ENCODE results near the gene ATXN1. TPM values are rescaled to one million over a fixed set of nuclear protein-coding genes. Genes with fewer than 3 reads are reported as not detected.
"Not testable (repeated sequence)": the region's sequence is repeated elsewhere in the genome, so short reads cannot be mapped to it uniquely, and the experiment has no call there.

The ATXN1 gene
- polyA plus RNA-seq, 6 donors from 2014 or later: 0.14 to 1.2 (median 0.60) TPM; not detected in 1

DNA sequence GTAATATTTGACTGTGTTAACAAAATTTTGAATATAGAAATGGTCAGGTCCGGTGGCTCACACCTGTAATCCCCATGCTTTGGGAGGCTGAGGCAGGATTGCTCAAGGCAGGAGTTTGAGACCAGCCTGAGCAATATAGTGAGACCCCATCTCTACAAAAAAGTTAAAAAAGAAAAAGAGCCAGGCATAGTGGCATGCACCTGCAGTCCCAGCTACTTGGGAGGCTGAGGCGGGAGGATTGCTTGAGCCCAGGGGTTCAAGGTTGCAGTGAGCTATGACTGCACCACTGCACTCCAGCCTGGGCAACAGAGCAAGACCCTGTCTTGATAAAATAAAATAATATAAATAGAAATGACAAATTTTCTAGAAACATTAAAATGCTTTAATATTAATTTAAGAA is 147.8 kb downstream of the ATXN1 start:
- H3K27me3 Mint-ChIP-seq; H3K4me1 Mint-ChIP-seq; ATAC-seq (ENCODE audit: low read depth in 2 of 2); DNase-seq; H3K27ac Mint-ChIP-seq; H3K36me3 Mint-ChIP-seq; H3K4me3 Mint-ChIP-seq; H3K9me3 Mint-ChIP-seq: not testable (repeated sequence)

DNA sequence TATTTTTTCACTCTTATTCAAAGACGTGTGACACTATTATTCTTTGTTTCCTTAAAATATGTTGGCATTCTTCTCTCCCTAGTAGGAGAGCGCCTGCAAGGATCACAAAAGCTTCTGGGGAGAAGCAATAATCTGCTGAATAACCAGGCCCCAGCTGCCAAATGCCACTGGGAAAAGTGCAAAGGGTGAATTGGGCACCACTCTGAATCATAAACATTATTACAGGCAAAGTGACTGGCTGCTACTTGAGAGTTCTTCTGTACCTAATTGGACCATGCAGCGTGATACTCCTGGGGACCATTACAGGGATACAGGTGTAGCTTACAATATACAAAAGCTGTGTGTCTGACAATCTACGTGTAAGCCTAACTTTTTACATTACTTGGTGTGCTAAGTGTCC is 152.8 kb downstream of the ATXN1 start:
- H3K36me3 Mint-ChIP-seq: no peaks in the 10 kb centered on the region
- DNase-seq (no peak), ATAC-seq (ENCODE audit: low read depth in 2 of 2) (no peak)
- no peaks in the 10 kb centered on the region for H3K9me3 Mint-ChIP-seq
- H3K4me3 Mint-ChIP-seq: no peak overlapping the region
- H3K27ac Mint-ChIP-seq: no peak overlapping the region
- H3K4me1 Mint-ChIP-seq: peaks cover 3 to 5% (median 4%) of the 10 kb centered on the region in 3 donors
- H3K27me3 Mint-ChIP-seq: peaks cover 0 to 10% (median 0%) of the 10 kb centered on the region in 3 donors

DNA sequence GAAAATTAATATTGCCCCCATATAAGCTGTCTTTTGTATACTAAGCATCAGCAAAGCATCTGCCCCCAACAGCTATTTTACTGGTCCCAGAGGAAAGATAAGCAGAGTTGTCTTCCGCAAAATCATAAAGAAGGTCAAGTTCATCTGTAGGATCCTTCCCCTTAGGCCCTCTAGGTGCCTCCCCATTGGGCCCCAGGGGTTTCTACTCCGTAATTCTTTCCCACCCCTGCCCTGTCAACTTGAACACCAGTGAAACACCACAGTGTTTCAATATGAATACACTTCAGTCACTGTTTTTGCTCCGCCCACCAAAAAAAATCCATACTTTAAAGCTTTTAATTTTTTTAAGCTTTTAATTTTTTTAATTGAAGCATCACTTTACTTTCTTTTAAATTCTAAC is 159.2 kb downstream of the ATXN1 start:
- H3K9me3 Mint-ChIP-seq: no peaks in the 10 kb centered on the region
- no peaks in the 10 kb centered on the region for H3K36me3 Mint-ChIP-seq
- peaks cover 0 to 2% (median 0%) of the 10 kb centered on the region in 3 donors for H3K27me3 Mint-ChIP-seq
- H3K4me1 Mint-ChIP-seq: peaks cover 5 to 8% (median 6%) of the 10 kb centered on the region in 3 donors
- no peak for DNase-seq
- H3K27ac Mint-ChIP-seq: no peak overlapping the region
- no peak for ATAC-seq (ENCODE audit: low read depth in 2 of 2)
- H3K4me3 Mint-ChIP-seq: no peak overlapping the region

- Mint-ChIP-seq H3K9me3 (no peaks in the 10 kb centered on the region), H3K27me3 (peaks cover 0 to 6% (median 0%) of the 10 kb centered on the region in 3 donors), H3K27ac (no peak overlapping the region), H3K4me1 (peaks cover 6 to 9% (median 8%) of the 10 kb centered on the region in 3 donors), H3K36me3 (no peaks in the 10 kb centered on the region), H3K4me3 (no peak overlapping the region)
- ATAC-seq (ENCODE audit: low read depth in 2 of 2) (no peak), DNase-seq (no peak)
These were observed 160.6 kb downstream of the ATXN1 start for GRCh38 chr6:16600701-16601100.

GRCh38 chr6:16600026-16600425 is 161.2 kb downstream of the ATXN1 start:
- DNase-seq (no peak), ATAC-seq (ENCODE audit: low read depth in 2 of 2) (no peak)
- H3K9me3 Mint-ChIP-seq: no peaks in the 10 kb centered on the region
- peaks cover 11 to 14% (median 13%) of the 10 kb centered on the region in 3 donors for H3K4me1 Mint-ChIP-seq
- H3K4me3 Mint-ChIP-seq: no peak overlapping the region
- H3K27ac Mint-ChIP-seq: no peak overlapping the region
- no peaks in the 10 kb centered on the region for H3K36me3 Mint-ChIP-seq
- H3K27me3 Mint-ChIP-seq: peaks cover 0 to 6% (median 0%) of the 10 kb centered on the region in 3 donors

DNA sequence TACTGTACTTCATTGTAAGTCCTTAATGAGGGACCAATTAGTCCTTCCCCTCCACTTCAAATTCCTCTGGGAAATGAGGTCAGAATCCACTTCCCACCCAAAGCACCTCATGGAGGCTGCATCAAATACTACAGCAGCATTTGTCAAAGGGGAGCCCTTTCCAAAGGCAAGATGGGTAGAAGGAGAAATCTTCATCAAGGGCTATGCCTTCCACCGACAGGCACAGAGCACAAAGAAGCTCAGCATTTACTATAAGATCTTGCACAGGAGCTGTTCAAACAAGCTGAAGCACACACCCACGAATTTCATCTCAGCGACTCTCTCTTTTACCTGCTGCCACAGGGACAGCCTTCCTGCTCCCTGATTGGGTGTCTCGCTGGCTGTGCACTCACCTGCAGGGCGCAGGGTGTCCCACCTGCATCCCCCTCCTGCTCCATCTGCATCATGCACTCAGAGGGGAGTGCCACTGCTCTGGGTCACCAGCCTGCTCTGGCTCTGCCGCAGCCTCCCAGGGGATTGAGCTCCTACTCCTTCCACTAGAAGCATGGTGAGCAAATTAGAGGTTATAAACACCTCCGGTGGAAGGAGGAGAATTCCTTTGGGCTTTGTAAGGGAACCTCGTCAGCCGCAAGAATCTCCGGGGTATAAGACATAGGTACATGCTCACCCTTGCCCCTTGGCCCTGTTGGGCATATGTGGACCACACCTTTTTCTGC is 164.5 kb downstream of the ATXN1 start:
- H3K9me3 Mint-ChIP-seq: peaks cover 2 to 9% (median 5%) of the 10 kb centered on the region in 7 donors
- H3K27ac Mint-ChIP-seq: peak overlapping the region in 1 of 6 donors; percentile 39
- ATAC-seq (ENCODE audit: low read depth in 2 of 2) (no peak), DNase-seq (no peak)
- no peaks in the 10 kb centered on the region for H3K36me3 Mint-ChIP-seq
- H3K27me3 Mint-ChIP-seq: peaks cover 0 to 6% (median 0%) of the 10 kb centered on the region in 3 donors
- peaks cover 15 to 21% (median 20%) of the 10 kb centered on the region in 3 donors for H3K4me1 Mint-ChIP-seq
- H3K4me3 Mint-ChIP-seq: peak overlapping the region in 1 of 8 donors; percentile 61

DNA sequence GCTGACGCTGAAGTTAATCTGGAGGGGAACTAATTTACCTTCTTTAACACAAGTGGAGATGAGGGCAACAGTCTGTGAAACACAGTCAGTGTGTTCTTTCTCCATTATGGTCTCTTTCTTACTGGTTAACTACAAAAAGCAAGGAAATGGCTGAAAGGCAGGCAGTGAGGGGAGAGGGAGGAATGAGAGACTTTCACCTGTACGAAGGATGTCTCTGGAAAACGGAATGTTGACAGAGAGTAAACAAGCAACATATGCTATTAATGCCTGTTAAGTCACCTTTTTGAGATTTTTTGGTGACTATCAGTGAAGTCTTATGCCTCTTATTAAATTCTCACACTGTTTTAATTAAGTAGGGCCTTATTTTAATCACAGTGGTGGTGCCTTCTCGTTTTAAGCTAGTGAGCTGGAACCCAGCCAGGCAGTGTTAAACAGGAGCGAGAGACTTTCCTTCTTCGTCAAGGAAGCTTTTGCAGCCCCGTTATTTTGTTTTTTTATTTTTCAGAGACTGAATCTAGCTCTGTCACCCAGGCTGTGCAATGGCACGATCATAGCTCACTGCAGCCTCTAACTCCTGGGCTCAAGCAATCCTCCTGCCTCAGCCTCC is 165.6 kb downstream of the ATXN1 start:
- DNase-seq (no peak), ATAC-seq (ENCODE audit: low read depth in 2 of 2) (peak in 1 of 2 donors; percentile 50)
- Mint-ChIP-seq H3K9me3 (peaks cover 2 to 9% (median 5%) of the 10 kb centered on the region in 7 donors), H3K27ac (peak overlapping the region in 1 of 6 donors; percentile 56), H3K4me1 (peaks cover 20 to 25% (median 24%) of the 10 kb centered on the region in 3 donors), H3K4me3 (peak overlapping the region in 2 of 8 donors; percentile 4 to 17), H3K36me3 (no peaks in the 10 kb centered on the region), H3K27me3 (peaks cover 0 to 6% (median 0%) of the 10 kb centered on the region in 3 donors)

- Mint-ChIP-seq H3K27ac (peak overlapping the region in 1 of 6 donors; percentile 18), H3K36me3 (no peaks in the 10 kb centered on the region), H3K27me3 (peaks cover 0 to 6% (median 0%) of the 10 kb centered on the region in 3 donors), H3K4me1 (peaks cover 20 to 25% (median 24%) of the 10 kb centered on the region in 3 donors), H3K9me3 (peaks cover 2 to 9% (median 5%) of the 10 kb centered on the region in 7 donors), H3K4me3 (peak overlapping the region in 2 of 8 donors; percentile 17 to 20)
- DNase-seq: no peak
- no peak for ATAC-seq (ENCODE audit: low read depth in 2 of 2)
These were observed 166.4 kb downstream of the ATXN1 start for GRCh38 chr6:16594849-16595248.

GRCh38 chr6:16592223-16592911 is 168.9 kb downstream of the ATXN1 start:
- Mint-ChIP-seq H3K27ac (peak overlapping the region in 3 of 6 donors; percentile 13 to 95 (median 76)), H3K27me3 (peaks cover 0 to 6% (median 0%) of the 10 kb centered on the region in 3 donors), H3K4me1 (peaks cover 24 to 36% (median 28%) of the 10 kb centered on the region in 3 donors), H3K9me3 (peaks cover 2 to 10% (median 8%) of the 10 kb centered on the region in 7 donors), H3K4me3 (peak overlapping the region in 5 of 8 donors; percentile 4 to 65 (median 30)), H3K36me3 (peaks cover 0 to 7% of the 10 kb centered on the region in 2 donors)
- DNase-seq (no peak), ATAC-seq (ENCODE audit: low read depth in 2 of 2) (no peak)

GRCh38 chr6:16591396-16592222 is 169.7 kb downstream of the ATXN1 start:
- H3K27me3 Mint-ChIP-seq: peaks cover 0 to under 1% (median 0%) of the 10 kb centered on the region in 3 donors
- peak overlapping the region in 5 of 8 donors; percentile 21 to 65 (median 51) for H3K4me3 Mint-ChIP-seq
- peak; percentile 41 to 63 for ATAC-seq (ENCODE audit: low read depth in 2 of 2)
- peaks cover 2 to 10% (median 8%) of the 10 kb centered on the region in 7 donors for H3K9me3 Mint-ChIP-seq
- peak; percentile 31 for DNase-seq
- peak overlapping the region in 5 of 6 donors; percentile 13 to 95 (median 44) for H3K27ac Mint-ChIP-seq
- peaks cover 24 to 32% (median 28%) of the 10 kb centered on the region in 3 donors for H3K4me1 Mint-ChIP-seq
- peaks cover 0 to 7% of the 10 kb centered on the region in 2 donors for H3K36me3 Mint-ChIP-seq

DNA sequence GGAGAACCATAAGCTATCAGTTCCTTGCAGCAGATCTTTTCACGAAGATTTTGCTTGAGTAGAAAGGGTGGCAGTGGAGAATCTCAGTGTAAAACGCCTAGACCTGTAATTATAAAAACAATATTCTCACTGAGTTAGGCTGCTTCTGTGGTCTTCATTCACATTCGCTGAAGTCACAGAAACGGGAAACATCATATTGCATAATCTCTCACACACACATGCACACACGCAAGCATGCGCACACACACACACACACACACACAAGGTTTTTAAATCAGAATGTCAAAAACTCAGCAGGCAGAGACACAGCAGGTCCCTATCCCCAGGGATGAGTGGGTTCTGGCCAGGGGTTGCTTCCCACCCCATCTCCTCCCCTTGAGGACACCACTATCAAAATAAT is 175.5 kb downstream of the ATXN1 start:
- H3K27me3 Mint-ChIP-seq: no peaks in the 10 kb centered on the region
- H3K9me3 Mint-ChIP-seq: peaks cover 0 to 8% (median 0%) of the 10 kb centered on the region in 7 donors
- H3K36me3 Mint-ChIP-seq: peaks cover 0 to 7% of the 10 kb centered on the region in 2 donors
- peak overlapping the region in 2 of 8 donors; percentile 13 to 36 for H3K4me3 Mint-ChIP-seq
- H3K27ac Mint-ChIP-seq: no peak overlapping the region
- no peak for ATAC-seq (ENCODE audit: low read depth in 2 of 2)
- no peak for DNase-seq
- peaks cover 0 to 16% (median 11%) of the 10 kb centered on the region in 3 donors for H3K4me1 Mint-ChIP-seq

DNA sequence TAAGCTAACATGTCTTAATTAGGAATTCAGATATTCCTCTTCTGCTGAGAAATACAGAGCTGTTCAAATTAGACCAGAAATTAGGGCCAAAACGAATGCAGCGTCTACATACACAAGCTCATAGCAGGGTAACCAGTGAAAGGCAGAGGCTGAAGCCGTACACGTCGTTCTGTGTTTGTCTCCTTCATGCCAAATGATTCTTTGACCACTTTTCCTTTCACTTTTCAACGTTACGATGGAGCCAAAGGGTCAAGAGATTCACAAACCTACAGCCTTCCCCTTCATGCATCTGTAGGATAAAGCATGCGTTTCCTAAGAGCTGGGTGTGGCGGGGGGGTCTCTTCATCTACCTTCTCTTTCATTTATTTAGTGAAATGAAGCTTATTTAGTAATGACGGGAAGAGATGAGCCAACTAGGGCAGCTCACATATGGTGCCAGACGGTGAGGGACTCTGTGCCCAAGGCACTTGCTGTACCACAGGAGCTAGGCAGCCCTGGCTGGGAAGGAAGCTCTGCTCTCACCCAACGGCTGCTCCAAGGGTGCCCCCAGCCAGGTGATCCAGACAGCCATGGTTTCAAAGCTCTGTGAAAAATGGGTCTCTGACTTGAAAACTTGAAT is 178.0 kb downstream of the ATXN1 start:
- peaks cover 0 to 6% of the 10 kb centered on the region in 2 donors for H3K36me3 Mint-ChIP-seq
- peaks cover 0 to 7% (median 0%) of the 10 kb centered on the region in 7 donors for H3K9me3 Mint-ChIP-seq
- DNase-seq (no peak), ATAC-seq (ENCODE audit: low read depth in 2 of 2) (no peak)
- H3K4me3 Mint-ChIP-seq: no peak overlapping the region
- no peaks in the 10 kb centered on the region for H3K27me3 Mint-ChIP-seq
- peak overlapping the region in 1 of 6 donors; percentile 30 for H3K27ac Mint-ChIP-seq
- peaks cover 0 to 12% (median 4%) of the 10 kb centered on the region in 3 donors for H3K4me1 Mint-ChIP-seq

All from naive B cell (primary cell).